Subcutaneous abdominal adipose tissue (tissue), 5 donors: ENCODE measurements around the gene RBM14.
A peak's percentile ranks its signal among the peaks of the same experiment; 100 is the strongest.

ENCODE experiments used
- H3K27ac ChIP-seq: one replicate; pipeline ENCODE4 v1.7.0; 2013; ENCODE audit warnings: low read depth, mild to moderate bottlenecking, inconsistent platforms, low read length, moderate library complexity
- H3K27me3 ChIP-seq, 5 donors: one replicate each; pipeline ENCODE4 v1.7.0; 2013; ENCODE audit warnings: low read length in 5 of 5, inconsistent platforms in 1 of 5; ENCODE audit not compliant: control insufficient read depth in 5 of 5, insufficient read depth in 4 of 5
- H3K36me3 ChIP-seq, 5 donors: one replicate each; pipeline ENCODE4 v1.7.0; 2013; ENCODE audit warnings: low read length in 5 of 5; ENCODE audit not compliant: control insufficient read depth in 5 of 5, insufficient read depth in 5 of 5
- H3K4me1 ChIP-seq, 5 donors: one replicate each; pipeline ENCODE4 v1.7.0; 2013; ENCODE audit warnings: low read length in 5 of 5, mild to moderate bottlenecking in 3 of 5, moderate library complexity in 1 of 5; ENCODE audit not compliant: control insufficient read depth in 5 of 5, insufficient read depth in 5 of 5
- H3K4me3 ChIP-seq, 5 donors: one replicate each; pipeline ENCODE4 v1.7.0; 2013; ENCODE audit warnings: low read length in 5 of 5, low read depth in 1 of 5
- H3K9ac ChIP-seq, 5 donors: one replicate each; pipeline ENCODE4 v1.7.0; 2013; ENCODE audit warnings: low read length in 5 of 5, mild to moderate bottlenecking in 4 of 5, moderate library complexity in 3 of 5
- H3K9me3 ChIP-seq, 5 donors: one replicate each; pipeline ENCODE4 v1.7.0; 2013; ENCODE audit warnings: low read length in 5 of 5; ENCODE audit not compliant: control insufficient read depth in 5 of 5
- donor health status: healthy.
- donor health status: healthy.
- donor health status: healthy.
- donor health status: healthy.
- donor health status: healthy.

RBM14 gene

DNA sequence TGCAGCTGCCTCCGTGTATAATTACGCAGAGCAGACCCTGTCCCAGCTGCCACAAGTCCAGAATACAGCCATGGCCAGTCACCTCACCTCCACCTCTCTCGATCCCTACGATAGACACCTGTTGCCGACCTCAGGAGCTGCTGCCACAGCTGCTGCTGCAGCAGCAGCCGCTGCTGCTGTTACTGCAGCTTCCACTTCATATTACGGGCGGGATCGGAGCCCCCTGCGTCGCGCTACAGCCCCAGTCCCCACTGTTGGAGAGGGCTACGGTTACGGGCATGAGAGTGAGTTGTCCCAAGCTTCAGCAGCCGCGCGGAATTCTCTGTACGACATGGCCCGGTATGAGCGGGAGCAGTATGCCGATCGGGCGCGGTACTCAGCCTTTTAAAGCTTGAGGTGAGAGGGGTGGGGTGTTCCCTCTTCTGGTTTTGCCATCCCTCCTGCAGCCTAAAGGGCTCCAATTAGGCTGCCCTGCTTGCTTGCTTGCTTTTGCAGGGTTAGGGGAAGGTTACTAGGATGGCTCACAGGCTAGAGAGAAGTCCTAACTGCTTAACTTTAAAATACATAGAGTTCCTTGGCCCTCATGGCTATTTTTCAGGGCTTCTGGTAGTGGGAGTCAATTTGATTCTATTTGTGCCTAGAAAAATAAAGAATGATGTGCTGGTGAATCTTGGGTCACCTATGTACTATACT lies 27.5 kb downstream of the RBM14 start:
- H3K27me3 ChIP-seq, result no peaks in the 10 kb centered on the region
- H3K9ac ChIP-seq, result peak overlapping the region in 3 of 5 donors; percentile 7 to 38 (median 12)
- peaks cover 17 to 74% (median 69%) of the 10 kb centered on the region in 5 donors for H3K4me1 ChIP-seq
- peaks cover 34 to 73% (median 58%) of the 10 kb centered on the region in 5 donors for H3K36me3 ChIP-seq
- H3K4me3 ChIP-seq, result peak overlapping the region in 4 of 5 donors; percentile 8 to 26 (median 22)
- no peaks in the 10 kb centered on the region for H3K9me3 ChIP-seq
- no peak overlapping the region for H3K27ac ChIP-seq

DNA sequence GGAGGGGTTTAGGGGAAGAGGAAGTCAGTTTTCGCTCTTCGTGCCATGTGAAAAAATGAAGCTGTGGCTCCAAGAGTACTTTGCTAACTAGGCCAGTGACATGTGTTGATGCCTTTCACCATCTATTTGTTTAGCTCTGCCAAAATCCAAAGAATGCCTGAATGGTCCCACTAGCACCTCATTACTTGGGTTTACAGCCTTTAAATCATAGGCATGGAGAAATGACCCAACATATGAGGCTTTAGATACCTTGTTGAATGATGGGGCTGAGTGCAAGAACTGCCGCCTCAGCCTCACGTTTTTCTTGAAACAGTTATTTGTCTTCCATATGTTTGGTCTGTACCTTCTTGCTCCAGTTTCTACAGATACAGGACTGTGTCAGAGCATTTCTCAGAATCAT lies 30.4 kb downstream of the RBM14 start:
- Histone ChIP-seq H3K4me3 (no peak overlapping the region), H3K9me3 (no peaks in the 10 kb centered on the region), H3K27ac (no peak overlapping the region), H3K4me1 (peaks cover 7 to 45% (median 40%) of the 10 kb centered on the region in 5 donors), H3K36me3 (peaks cover 27 to 76% (median 62%) of the 10 kb centered on the region in 5 donors), H3K27me3 (no peaks in the 10 kb centered on the region), H3K9ac (peak overlapping the region in 2 of 5 donors; percentile 7 to 19)

DNA sequence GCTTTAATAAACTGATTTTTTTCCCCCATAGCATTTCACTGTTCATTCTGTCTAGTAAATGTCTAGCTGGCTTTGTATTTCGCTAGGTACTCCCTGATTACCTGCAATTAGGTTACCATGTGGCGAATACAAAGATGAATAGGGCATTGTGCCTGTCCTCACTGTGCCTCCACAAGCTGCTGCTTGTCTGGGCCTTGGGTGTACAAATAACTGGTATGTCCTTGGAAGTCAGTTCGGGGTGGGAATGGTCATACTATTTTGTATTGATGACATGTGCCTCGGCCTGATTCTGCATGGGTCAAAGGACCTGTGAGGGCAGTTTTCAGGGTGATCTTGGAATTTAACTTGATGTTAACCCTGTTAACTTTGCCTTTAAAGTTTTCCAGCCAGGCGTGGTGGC lies 33.5 kb downstream of the RBM14 start:
- Histone ChIP-seq H3K9me3 (no peaks in the 10 kb centered on the region), H3K36me3 (peaks cover 18 to 56% (median 48%) of the 10 kb centered on the region in 5 donors)

DNA sequence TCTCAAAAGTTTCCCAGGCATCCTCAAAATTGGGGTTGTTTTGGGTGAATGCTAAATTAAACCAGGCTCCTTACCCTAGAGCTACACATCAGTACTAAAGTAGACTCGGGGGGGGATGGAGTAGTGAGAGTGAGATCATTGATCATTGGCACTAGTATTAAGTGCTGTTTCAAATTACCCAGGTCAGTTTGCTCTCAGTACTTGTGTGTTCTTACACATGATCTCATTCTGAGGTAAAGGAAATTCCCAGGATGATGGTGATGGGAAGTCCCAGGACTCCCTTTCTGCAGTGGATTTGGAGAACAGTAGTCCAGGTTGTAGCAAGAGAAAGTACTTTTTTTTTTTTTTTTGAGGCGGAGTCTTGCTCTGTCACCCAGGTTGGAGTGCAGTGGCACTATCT lies 34.6 kb downstream of the RBM14 start:
- Histone ChIP-seq H3K9ac (no peak overlapping the region), H3K9me3 (no peaks in the 10 kb centered on the region), H3K4me1 (peaks cover 0 to 4% (median 0%) of the 10 kb centered on the region in 5 donors), H3K4me3 (no peak overlapping the region), H3K27me3 (no peaks in the 10 kb centered on the region), H3K27ac (no peak overlapping the region), H3K36me3 (peaks cover 10 to 45% (median 42%) of the 10 kb centered on the region in 5 donors)

More for the DNA sequence above, 33.5 kb downstream of the RBM14 start:
- Histone ChIP-seq H3K4me3 (no peak overlapping the region), H3K9ac (no peak overlapping the region), H3K4me1 (peaks cover 2 to 15% (median 10%) of the 10 kb centered on the region in 5 donors), H3K27ac (no peak overlapping the region), H3K27me3 (no peaks in the 10 kb centered on the region)

DNA sequence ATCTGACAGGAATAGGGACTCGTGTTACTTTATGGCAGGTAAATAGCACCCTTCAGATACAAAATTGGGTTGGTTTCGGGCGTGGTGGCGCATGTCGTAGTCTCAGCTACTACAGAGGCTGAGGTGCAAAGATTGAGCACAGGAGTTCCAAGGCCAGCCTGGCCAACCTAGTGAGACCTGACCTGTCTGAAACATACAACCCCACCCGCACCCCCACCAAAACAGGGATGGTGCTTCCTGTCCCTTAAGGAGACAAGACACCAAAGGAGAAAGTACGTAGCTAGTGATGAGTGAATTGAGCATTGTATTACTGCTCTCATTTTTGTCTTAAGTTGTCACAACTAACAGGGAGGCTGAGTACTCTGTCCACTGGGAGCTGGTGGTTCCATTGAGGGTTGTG lies 36.2 kb downstream of the RBM14 start:
- Histone ChIP-seq H3K4me1 (no peaks in the 10 kb centered on the region), H3K4me3 (no peak overlapping the region), H3K9me3 (no peaks in the 10 kb centered on the region), H3K27ac (no peak overlapping the region), H3K27me3 (no peaks in the 10 kb centered on the region), H3K9ac (no peak overlapping the region), H3K36me3 (peaks cover 0 to 34% (median 30%) of the 10 kb centered on the region in 5 donors)

DNA sequence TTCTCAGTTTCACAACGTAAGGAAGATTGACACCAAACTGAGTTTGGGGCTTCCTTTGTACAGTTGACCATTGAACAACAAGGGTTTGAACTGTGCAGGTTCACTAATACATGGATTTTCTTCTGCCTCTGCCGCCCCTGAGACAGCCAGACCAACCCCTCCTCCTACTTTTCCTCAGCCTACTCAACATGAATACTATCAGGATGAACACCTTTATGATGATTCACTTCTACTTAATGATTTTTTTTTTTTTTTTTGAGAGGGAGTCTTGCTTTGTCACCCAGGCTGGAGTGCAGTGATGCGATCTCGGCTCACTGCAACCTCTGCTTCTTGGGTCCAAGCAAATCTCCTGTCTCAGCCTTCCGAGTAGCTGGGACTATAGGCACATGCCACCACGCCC lies 36.7 kb downstream of the RBM14 start:
- Histone ChIP-seq H3K4me3 (no peak overlapping the region), H3K27me3 (no peaks in the 10 kb centered on the region), H3K27ac (no peak overlapping the region), H3K9ac (no peak overlapping the region), H3K4me1 (no peaks in the 10 kb centered on the region), H3K9me3 (no peaks in the 10 kb centered on the region), H3K36me3 (peaks cover 0 to 34% (median 30%) of the 10 kb centered on the region in 5 donors)

DNA sequence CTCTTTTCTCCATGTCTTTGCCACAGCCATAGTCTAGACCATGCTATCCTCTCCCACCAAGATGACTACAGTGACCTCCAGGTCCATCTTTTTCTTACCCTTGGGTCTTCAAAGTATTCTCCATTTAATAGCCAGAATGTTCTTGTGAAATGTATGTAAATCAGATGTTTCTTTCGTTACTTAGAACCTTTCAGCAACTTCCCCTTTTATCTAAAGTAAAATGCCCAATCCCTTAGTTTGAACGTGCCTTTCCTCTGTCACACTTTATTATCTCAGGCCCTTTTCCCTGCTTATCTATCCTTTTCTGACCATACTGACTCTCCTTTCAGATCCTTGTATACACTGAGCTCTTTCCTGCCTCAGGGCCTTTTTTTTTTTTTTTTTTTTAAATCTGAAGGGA lies 43.3 kb downstream of the RBM14 start:
- Histone ChIP-seq H3K9ac (no peak overlapping the region), H3K27me3 (no peaks in the 10 kb centered on the region), H3K27ac (no peak overlapping the region), H3K4me1 (no peaks in the 10 kb centered on the region), H3K36me3 (peaks cover 4 to 26% (median 16%) of the 10 kb centered on the region in 5 donors), H3K4me3 (no peak overlapping the region), H3K9me3 (no peaks in the 10 kb centered on the region)

DNA sequence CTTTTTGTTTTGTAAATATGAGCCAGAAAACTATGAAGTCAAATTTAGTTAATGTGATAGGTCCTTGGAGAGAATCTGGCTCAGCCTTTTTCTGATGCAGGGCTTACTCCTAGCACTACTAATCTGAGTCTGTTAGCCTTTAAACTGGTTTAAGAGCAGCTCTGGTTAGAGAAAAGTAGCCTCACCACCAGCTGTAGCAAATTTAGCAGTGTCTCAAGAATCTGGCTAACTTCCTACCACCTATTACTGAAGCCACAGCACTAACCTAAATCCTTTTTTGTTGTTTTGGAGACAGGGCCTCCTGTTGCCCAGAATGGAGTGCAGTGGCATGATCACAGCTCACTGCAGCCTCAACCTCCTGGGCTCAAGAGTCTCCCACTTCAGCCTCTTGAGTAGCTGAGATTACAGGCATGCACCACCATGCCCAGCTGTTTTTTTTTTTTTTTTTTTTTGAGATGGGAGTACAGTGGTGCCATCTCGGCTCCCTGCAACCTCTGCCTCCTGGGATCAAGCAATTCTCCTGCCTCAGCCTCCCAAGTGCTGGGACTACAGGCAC lies 47.4 kb downstream of the RBM14 start:
- peaks cover 26 to 58% (median 40%) of the 10 kb centered on the region in 5 donors for H3K36me3 ChIP-seq
- no peaks in the 10 kb centered on the region for H3K9me3 ChIP-seq
- no peak overlapping the region for H3K27ac ChIP-seq
- no peaks in the 10 kb centered on the region for H3K4me1 ChIP-seq
- H3K9ac ChIP-seq, result no peak overlapping the region
- H3K4me3 ChIP-seq, result no peak overlapping the region
- H3K27me3 ChIP-seq, result no peaks in the 10 kb centered on the region

DNA sequence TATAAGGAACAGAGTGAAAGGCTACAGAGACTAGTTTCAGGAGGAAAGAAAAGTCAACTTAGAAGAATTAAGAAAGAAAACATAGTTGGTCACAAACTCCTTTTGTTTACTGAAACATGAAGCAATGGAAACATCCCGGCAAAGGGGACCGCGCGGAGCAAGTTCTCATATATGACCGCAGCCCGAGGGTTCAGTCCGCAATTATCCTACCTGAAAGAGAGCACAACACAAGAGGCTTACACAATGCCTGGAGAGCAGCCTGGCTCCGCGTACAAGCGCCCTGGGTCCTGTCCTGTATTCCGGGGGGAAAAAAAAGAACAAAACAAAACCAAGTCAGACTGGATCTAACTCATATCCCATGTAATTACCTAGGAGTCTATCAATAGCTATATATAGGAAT lies 48.9 kb downstream of the RBM14 start:
- H3K27ac ChIP-seq, result no peak overlapping the region
- H3K27me3 ChIP-seq, result no peaks in the 10 kb centered on the region
- no peaks in the 10 kb centered on the region for H3K4me1 ChIP-seq
- no peak overlapping the region for H3K9ac ChIP-seq
- H3K36me3 ChIP-seq, result peaks cover 22 to 57% (median 38%) of the 10 kb centered on the region in 5 donors
- no peaks in the 10 kb centered on the region for H3K9me3 ChIP-seq
- no peak overlapping the region for H3K4me3 ChIP-seq

DNA sequence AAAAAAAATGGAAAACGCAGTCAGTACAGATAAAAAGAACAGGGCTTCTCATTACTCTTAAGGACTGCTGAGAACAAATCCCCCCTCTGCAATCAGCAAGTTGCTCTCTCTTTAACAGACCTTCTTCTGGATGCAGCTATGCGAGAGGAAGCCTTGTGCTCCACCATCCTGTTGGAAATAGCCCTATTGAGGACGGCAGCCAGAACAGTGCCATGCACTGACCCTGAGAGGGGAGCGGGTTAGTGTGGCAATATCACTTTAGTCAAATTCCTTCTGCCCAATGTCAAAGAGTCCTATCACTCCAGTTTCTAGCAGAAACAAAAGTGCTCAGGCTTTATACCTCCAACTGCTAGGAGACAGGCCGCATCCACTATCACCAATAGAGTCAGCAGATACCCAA lies 54.4 kb downstream of the RBM14 start:
- Histone ChIP-seq H3K36me3 (peaks cover 19 to 34% (median 24%) of the 10 kb centered on the region in 5 donors), H3K9me3 (no peaks in the 10 kb centered on the region), H3K4me3 (no peak overlapping the region), H3K9ac (no peak overlapping the region), H3K27me3 (no peaks in the 10 kb centered on the region), H3K27ac (no peak overlapping the region), H3K4me1 (peaks cover 0 to 9% (median 6%) of the 10 kb centered on the region in 5 donors)
